SU-DHL-6 (cell line): ENCODE data around the gene VPS37C.

Experiments
- CTCF ChIP-seq: fragments of 200-600 bp; sonication (generic); IDR thresholded peaks from one replicate; pipeline ENCODE4 v1.5.1; 2017; ENCODE audit warnings: antibody characterized with exemption, mild to moderate bottlenecking, low read length, moderate library complexity; ENCODE audit not compliant: insufficient read depth, poor library complexity, severe bottlenecking
- EZH2phosphoT487 ChIP-seq: fragments of 200-600 bp; sonication (generic), shearing (Covaris generic); conservative IDR thresholded peaks from 2 replicates; pipeline ENCODE4 v1.6.1; 2018; ENCODE audit warnings: mild to moderate bottlenecking, antibody characterized with exemption, low read length, moderate library complexity, mixed read lengths

- TF ChIP-seq CTCF, result no peak
- no peak for TF ChIP-seq EZH2phosphoT487
Observed at GRCh38 chr11:61107888-61108287, 53.3 kb downstream of the VPS37C start.
